ENCODE data around the gene MALRD1.

DNA sequence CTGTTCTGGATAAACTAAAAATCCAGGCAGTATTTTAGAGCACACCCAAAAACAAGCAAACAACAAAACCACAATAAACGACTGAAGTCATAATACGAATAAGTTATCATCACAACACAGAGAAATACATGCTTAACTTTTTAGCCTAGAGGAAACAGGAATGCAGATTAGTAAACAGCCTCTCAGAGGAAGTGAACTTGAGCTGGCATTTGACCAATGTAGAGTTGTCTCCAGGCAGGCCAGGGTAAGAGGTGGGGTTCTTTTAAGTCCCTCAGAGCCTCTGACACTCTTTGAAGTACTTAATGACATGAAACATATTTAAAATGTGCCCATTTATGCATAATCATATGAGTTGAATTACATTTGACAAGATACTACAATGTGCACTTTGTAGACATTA lies 724.4 kb downstream of the MALRD1 start:
- TF ChIP-seq, protein P1, sequence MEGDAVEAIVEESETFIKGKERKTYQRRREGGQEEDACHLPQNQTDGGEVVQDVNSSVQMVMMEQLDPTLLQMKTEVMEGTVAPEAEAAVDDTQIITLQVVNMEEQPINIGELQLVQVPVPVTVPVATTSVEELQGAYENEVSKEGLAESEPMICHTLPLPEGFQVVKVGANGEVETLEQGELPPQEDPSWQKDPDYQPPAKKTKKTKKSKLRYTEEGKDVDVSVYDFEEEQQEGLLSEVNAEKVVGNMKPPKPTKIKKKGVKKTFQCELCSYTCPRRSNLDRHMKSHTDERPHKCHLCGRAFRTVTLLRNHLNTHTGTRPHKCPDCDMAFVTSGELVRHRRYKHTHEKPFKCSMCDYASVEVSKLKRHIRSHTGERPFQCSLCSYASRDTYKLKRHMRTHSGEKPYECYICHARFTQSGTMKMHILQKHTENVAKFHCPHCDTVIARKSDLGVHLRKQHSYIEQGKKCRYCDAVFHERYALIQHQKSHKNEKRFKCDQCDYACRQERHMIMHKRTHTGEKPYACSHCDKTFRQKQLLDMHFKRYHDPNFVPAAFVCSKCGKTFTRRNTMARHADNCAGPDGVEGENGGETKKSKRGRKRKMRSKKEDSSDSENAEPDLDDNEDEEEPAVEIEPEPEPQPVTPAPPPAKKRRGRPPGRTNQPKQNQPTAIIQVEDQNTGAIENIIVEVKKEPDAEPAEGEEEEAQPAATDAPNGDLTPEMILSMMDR (IDR thresholded peaks at IDR 0.05; ENCODE audit: insufficient read depth, low read depth, low read length): no peak
- no peak for TF ChIP-seq EZH2 (IDR thresholded peaks at IDR 0.05; ENCODE audit: insufficient read depth, low read length)
